Tibial nerve (tissue), 4 donors: ENCODE measurements around the gene ECSIT.
A peak's percentile ranks its signal among the peaks of the same experiment; 100 is the strongest.

Experiments used
- EP300 ChIP-seq, 2 donors: sonication (generic); formaldehyde crosslinking; IDR thresholded peaks; one replicate each; pipeline ENCODE4 v1.6.1; 2017; ENCODE audit warnings: antibody characterized with exemption in 2 of 2, mild to moderate bottlenecking in 1 of 2
- POLR2A ChIP-seq, 2 donors: fragments of 450-650 bp; IDR thresholded peaks; one replicate each; pipeline ENCODE4 v1.6.1; 2017; ENCODE audit warnings: antibody characterized with exemption in 2 of 2, mild to moderate bottlenecking in 2 of 2, moderate library complexity in 2 of 2
- TF ChIP-seq, protein P1 (sequence below), 5 experiments: fragments of 200-600 bp in 3 of 5; fragments of 450-650 bp in 2 of 5; sonication (generic) in 3 of 5; IDR thresholded peaks; one replicate each; pipeline ENCODE4 v1.5.1; 2016 to 2019; ENCODE audit warnings: antibody characterized with exemption in 5 of 5, mild to moderate bottlenecking in 3 of 5, moderate library complexity in 2 of 5

DNA sequence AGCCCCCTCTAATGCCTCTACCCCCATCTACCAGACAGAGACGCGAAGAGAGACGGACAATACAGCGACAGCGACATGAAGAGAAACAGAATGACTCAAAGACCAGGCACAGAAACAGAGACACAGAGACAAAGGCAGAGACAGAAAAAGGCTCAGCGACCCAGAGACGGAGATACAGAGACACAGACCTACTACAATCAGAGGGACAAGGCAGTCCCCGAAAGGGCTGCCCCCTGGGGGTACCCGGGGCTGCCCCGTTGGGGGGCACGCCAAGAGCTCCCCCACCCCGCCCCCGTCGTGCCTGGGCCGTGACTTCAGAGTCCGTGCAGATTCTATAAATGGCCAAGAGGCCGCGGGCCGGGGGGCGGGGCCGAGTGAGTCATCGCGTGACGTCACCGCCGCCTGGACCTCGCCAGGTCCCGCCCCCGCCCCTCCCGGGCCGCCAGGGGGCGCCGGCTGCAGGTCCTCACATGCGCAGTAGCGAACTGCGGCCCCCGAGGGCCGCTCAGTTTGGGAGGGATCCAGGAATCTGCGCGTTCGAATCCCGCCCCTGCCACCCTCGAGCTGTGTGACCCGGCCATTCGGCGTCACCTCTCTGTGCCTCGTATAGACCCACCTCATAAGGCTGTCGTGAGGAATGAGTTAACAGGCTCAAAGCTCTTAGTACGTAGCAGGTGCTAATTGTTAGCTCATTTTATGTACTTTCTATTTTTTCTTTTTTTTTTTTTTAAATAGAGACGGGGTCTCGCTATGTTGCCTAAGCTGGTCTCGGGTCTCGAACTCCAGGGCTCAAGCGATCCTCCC is 7.1 kb upstream of the ECSIT start:
- TF ChIP-seq, protein P1, sequence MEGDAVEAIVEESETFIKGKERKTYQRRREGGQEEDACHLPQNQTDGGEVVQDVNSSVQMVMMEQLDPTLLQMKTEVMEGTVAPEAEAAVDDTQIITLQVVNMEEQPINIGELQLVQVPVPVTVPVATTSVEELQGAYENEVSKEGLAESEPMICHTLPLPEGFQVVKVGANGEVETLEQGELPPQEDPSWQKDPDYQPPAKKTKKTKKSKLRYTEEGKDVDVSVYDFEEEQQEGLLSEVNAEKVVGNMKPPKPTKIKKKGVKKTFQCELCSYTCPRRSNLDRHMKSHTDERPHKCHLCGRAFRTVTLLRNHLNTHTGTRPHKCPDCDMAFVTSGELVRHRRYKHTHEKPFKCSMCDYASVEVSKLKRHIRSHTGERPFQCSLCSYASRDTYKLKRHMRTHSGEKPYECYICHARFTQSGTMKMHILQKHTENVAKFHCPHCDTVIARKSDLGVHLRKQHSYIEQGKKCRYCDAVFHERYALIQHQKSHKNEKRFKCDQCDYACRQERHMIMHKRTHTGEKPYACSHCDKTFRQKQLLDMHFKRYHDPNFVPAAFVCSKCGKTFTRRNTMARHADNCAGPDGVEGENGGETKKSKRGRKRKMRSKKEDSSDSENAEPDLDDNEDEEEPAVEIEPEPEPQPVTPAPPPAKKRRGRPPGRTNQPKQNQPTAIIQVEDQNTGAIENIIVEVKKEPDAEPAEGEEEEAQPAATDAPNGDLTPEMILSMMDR (IDR thresholded peaks at IDR 0.05), result peak; percentile 89 to 95 (median 91)
- TF ChIP-seq POLR2A (IDR thresholded peaks at IDR 0.05), result peak in 1 of 2 donors; percentile 61
- peak; percentile 47 to 82 for TF ChIP-seq EP300 (IDR thresholded peaks at IDR 0.05)
